ENCODE measurements around the gene FAT2.

FAT2 gene

GRCh38 chr5:151555760-151556576 lies 35.2 kb downstream of the FAT2 start:
- DNase-seq (ENCODE audit: low spot score), result no peak

DNA sequence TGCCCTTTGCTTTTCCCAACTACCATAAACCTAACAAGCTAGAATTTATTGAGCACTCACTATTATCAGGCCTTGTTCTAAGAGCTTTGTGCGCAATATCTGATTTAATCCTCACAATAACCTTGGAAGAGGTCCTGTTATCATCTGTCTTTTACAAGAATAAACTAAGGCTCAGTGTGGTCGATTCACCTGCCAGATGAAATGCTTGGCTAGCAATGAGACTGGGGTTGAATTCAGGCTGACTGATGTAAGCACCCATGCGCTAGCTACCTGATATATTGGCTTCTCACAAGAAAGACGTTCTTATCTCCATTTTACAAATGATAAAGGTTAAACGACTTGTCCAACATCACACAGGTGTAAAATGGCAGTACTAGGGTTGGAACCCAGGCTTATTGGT lies 37.4 kb downstream of the FAT2 start:
- no peak for DNase-seq (ENCODE audit: low spot score)

GRCh38 chr5:151553130-151553670 lies 37.9 kb downstream of the FAT2 start:
- DNase-seq (ENCODE audit: low spot score), result no peak

- no peak for DNase-seq (ENCODE audit: low spot score)
Observed at GRCh38 chr5:151551985-151552384, 39.1 kb downstream of the FAT2 start.

DNA sequence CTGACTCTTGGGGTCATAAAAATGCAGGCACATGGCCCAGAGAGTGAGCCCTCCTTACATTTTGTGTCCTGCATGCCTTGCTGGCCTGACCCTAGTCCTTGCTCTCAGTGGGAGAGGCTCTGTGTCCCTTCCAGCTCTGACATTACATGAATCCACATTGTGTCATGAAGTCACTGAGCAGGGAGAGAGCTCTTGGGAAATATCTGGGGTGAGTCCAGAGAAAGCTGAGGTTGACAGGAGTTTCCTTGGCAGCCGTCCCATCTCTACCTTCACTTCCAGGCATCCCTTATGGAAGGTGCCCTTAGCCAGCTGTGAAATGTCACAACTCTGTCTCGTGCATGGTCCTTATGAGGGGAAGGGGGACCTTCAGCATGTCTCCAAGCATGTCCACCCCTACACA lies 41.0 kb downstream of the FAT2 start:
- DNase-seq (ENCODE audit: low spot score), result no peak

GRCh38 chr5:151549713-151550112 lies 41.4 kb downstream of the FAT2 start:
- DNase-seq (ENCODE audit: low spot score), result no peak

GRCh38 chr5:151547364-151547763 lies 43.8 kb downstream of the FAT2 start:
- no peak for DNase-seq (ENCODE audit: low spot score)

DNA sequence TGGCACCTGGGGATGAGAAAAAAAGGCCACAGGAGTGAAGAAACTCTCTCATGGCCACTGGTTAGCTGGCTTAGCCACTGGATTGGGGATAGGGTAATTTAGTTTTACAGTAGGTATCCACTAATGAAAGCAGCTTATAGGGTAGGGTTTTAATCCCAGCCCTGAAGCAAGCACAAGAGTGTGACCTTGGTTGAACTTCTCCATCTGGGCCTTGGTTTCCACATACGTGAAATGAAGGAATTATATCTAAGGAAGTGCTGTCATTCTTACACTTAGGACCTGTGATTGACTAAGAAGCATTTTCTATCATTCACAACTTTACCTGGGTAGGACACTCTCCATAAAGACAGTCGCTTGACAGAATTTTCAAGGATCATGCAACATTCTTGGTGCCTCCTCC lies 49.6 kb downstream of the FAT2 start:
- no peak for DNase-seq (ENCODE audit: low spot score)

Measured in CD4-positive, alpha-beta T cell treated with Interleukin-6 at 100 ng/mL for 8 hours (primary cell).